ENCODE measurements around the gene ADRB2. TPM values are rescaled to one million over a fixed set of nuclear protein-coding genes. Genes with fewer than 3 reads are reported as not detected.

ADRB2 gene
- polyA plus RNA-seq, 3 donors = 6.8 to 10.9 (median 10.8) TPM

DNA sequence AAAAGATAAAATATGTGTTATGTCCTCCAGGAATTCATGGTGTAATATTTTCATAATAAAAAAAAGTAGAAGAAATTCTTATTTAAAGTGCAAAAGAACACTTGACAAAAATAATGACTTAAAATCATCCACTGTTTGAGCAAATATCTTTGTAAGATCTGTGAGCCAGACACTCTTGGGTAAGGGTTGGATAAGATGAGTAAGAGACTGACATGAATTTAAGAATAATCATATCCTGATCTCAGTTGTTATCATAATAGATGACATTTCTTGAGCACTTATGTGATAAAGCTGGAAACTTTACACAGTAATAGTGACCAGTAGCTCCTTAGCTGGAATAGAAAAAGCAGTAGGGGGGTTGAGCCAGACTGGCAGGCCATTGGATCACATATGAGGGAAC, 40.0 kb upstream of the ADRB2 start:
- H3K4me3 ChIP-seq (replicated peaks in 1 of 3; ENCODE audit: low read depth in 2 of 3, low read length in 3 of 3) = no peak overlapping the region
- no peaks in the 10 kb centered on the region for H3K9me3 ChIP-seq (replicated peaks in 1 of 2; ENCODE audit: control insufficient read depth in 1 of 2, insufficient read depth in 1 of 2, low read length in 2 of 2)
- peaks cover 13 to 26% of the 10 kb centered on the region in 2 donors for H3K4me1 ChIP-seq (ENCODE audit: control insufficient read depth in 1 of 2, insufficient read depth in 2 of 2, low read length in 2 of 2)
- no peaks in the 10 kb centered on the region for H3K36me3 ChIP-seq (replicated peaks in 1 of 2; ENCODE audit: control insufficient read depth in 1 of 2, insufficient read depth in 2 of 2, low read length in 2 of 2)
- H3K36me3 Mint-ChIP-seq = no peaks in the 10 kb centered on the region
- no peaks in the 10 kb centered on the region for H3K27me3 ChIP-seq (ENCODE audit: control insufficient read depth in 2 of 2, insufficient read depth in 2 of 2, low read length in 2 of 2)
- H3K4me3 Mint-ChIP-seq = no peak overlapping the region
- TF ChIP-seq CTCF (IDR thresholded peaks at IDR 0.05) = no peak
- no peaks in the 10 kb centered on the region for H3K79me2 ChIP-seq (ENCODE audit: insufficient read depth, low read length)
- H3K9me3 Mint-ChIP-seq = no peaks in the 10 kb centered on the region
- no peak for DNase-seq
- H3K27ac Mint-ChIP-seq = no peak overlapping the region
- intact Hi-C loops (cut with micrococcal nuclease) = no loop called here
- no peak overlapping the region for H2AFZ ChIP-seq (ENCODE audit: insufficient read depth, low read depth, low read length, poor library complexity, severe bottlenecking)
- no peaks in the 10 kb centered on the region for H4K20me1 ChIP-seq (ENCODE audit: insufficient read depth, low read length)
- no peak overlapping the region for H3K9ac ChIP-seq (ENCODE audit: insufficient read depth, low read length, poor library complexity, severe bottlenecking)
- H3K4me2 ChIP-seq (replicated peaks; ENCODE audit: extremely low read depth, low read length, poor library complexity, severe bottlenecking) = no peak overlapping the region
- peaks cover 0 to 1% (median 0%) of the 10 kb centered on the region in 3 donors for H3K27me3 Mint-ChIP-seq (ENCODE audit: low read depth in 3 of 3)
- no peak overlapping the region for H3K27ac ChIP-seq (ENCODE audit: low read depth in 1 of 2, low read length in 2 of 2)
- H3K4me1 Mint-ChIP-seq = peaks cover 29% of the 10 kb centered on the region

DNA sequence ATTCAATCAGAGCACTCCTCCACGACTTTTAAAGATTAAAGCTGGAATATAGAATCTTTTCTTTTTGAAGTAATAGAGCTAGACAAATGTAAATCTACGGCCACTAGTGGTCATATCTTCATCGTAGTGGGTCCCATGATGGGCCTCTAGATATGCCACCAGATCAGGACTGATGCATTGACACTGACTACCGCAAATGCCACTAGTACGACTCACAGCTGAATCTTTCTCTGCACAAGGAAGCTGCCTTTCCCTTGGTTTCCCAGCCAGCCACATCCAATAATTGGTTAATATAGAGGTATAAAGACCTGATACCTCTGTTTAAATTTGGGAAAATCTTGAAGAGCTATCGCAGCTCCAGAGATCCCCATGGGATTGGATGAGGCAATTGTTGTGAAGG, 37.8 kb upstream of the ADRB2 start:
- H3K27ac ChIP-seq (ENCODE audit: low read depth in 1 of 2, low read length in 2 of 2) = no peak overlapping the region
- Mint-ChIP-seq H3K27me3 (ENCODE audit: low read depth in 3 of 3) (peaks cover 0 to 3% (median 0%) of the 10 kb centered on the region in 3 donors), H3K27ac (no peak overlapping the region), H3K4me3 (no peak overlapping the region), H3K36me3 (no peaks in the 10 kb centered on the region), H3K4me1 (peaks cover 33% of the 10 kb centered on the region), H3K9me3 (peaks cover 0 to 1% (median 0%) of the 10 kb centered on the region in 7 donors)
- no peak overlapping the region for H2AFZ ChIP-seq (ENCODE audit: insufficient read depth, low read depth, low read length, poor library complexity, severe bottlenecking)
- H3K4me2 ChIP-seq (replicated peaks; ENCODE audit: extremely low read depth, low read length, poor library complexity, severe bottlenecking) = no peak overlapping the region
- H3K27me3 ChIP-seq (ENCODE audit: control insufficient read depth in 2 of 2, insufficient read depth in 2 of 2, low read length in 2 of 2) = no peaks in the 10 kb centered on the region
- H3K4me3 ChIP-seq (replicated peaks in 1 of 3; ENCODE audit: low read depth in 2 of 3, low read length in 3 of 3) = no peak overlapping the region
- no peaks in the 10 kb centered on the region for H4K20me1 ChIP-seq (ENCODE audit: insufficient read depth, low read length)
- H3K9me3 ChIP-seq (replicated peaks in 1 of 2; ENCODE audit: control insufficient read depth in 1 of 2, insufficient read depth in 1 of 2, low read length in 2 of 2) = no peaks in the 10 kb centered on the region
- H3K79me2 ChIP-seq (ENCODE audit: insufficient read depth, low read length) = no peaks in the 10 kb centered on the region
- no peak for DNase-seq
- no peaks in the 10 kb centered on the region for H3K36me3 ChIP-seq (replicated peaks in 1 of 2; ENCODE audit: control insufficient read depth in 1 of 2, insufficient read depth in 2 of 2, low read length in 2 of 2)
- 100% methylated on average over 2 of the region's 6 CpGs for WGBS (ENCODE audit: insufficient coverage)
- intact Hi-C loops (cut with micrococcal nuclease) = no loop called here
- TF ChIP-seq CTCF (IDR thresholded peaks at IDR 0.05) = no peak
- peaks cover 28 to 34% of the 10 kb centered on the region in 2 donors for H3K4me1 ChIP-seq (ENCODE audit: control insufficient read depth in 1 of 2, insufficient read depth in 2 of 2, low read length in 2 of 2)
- H3K9ac ChIP-seq (ENCODE audit: insufficient read depth, low read length, poor library complexity, severe bottlenecking) = no peak overlapping the region

Data from CD14-positive monocyte (primary cell).